BE2C (cell line): ENCODE results near the gene RIOX2.

Experiments
- DNase-seq: peaks from one replicate; pipeline ENCODE4 v3.0.0-alpha.2; 2020
- H3K27me3 ChIP-seq: fragments of 250-450 bp; sonication (Bioruptor Pico); 2 replicates; pipeline ENCODE4 v1.5.1; 2020; ENCODE audit warnings: mild to moderate bottlenecking
- H3K36me3 ChIP-seq: fragments of 250-450 bp; sonication (Bioruptor Pico); 2 replicates; pipeline ENCODE4 v1.5.1; 2020; ENCODE audit warnings: mild to moderate bottlenecking
- H3K4me1 ChIP-seq: fragments of 250-450 bp; sonication (Bioruptor Pico); 2 replicates; pipeline ENCODE4 v1.5.1; 2020
- H3K4me3 ChIP-seq: 2 replicates; pipeline ENCODE4 v1.5.1; 2011; ENCODE audit warnings: low read depth, low read length
- H3K9me3 ChIP-seq: fragments of 250-450 bp; sonication (Bioruptor Pico); 2 replicates; pipeline ENCODE4 v1.5.1; 2020
- CTCF ChIP-seq: IDR thresholded peaks from 2 replicates; pipeline ENCODE4 v1.5.1; 2012; ENCODE audit warnings: mild to moderate bottlenecking, low read depth, low read length

RIOX2 gene

GRCh38 chr3:97895216-97895615 is 77.0 kb downstream of the RIOX2 start:
- no peak for DNase-seq
- no peaks in the 10 kb centered on the region for H3K9me3 ChIP-seq
- H3K4me3 ChIP-seq = no peak overlapping the region
- peaks cover 3% of the 10 kb centered on the region; the same call in 1 of the 2 replicates for H3K4me1 ChIP-seq
- peaks cover 9% of the 10 kb centered on the region for H3K36me3 ChIP-seq
- H3K27me3 ChIP-seq = no peaks in the 10 kb centered on the region
- no peak for TF ChIP-seq CTCF

GRCh38 chr3:97892852-97893251 is 79.4 kb downstream of the RIOX2 start:
- Histone ChIP-seq H3K4me3 (no peak overlapping the region), H3K36me3 (peaks cover 13% of the 10 kb centered on the region), H3K27me3 (no peaks in the 10 kb centered on the region), H3K4me1 (no peaks in the 10 kb centered on the region), H3K9me3 (no peaks in the 10 kb centered on the region)
- DNase-seq = no peak
- TF ChIP-seq CTCF = no peak
